GM23248 (cell line): ENCODE results near the gene PIP5K1B. TPM values are rescaled to one million over a fixed set of nuclear protein-coding genes. Genes with fewer than 3 reads are reported as not detected.

Experiments
- DNase-seq: peaks from one replicate; pipeline ENCODE4 v3.0.0-alpha.2; 2015
- H2AFZ ChIP-seq: fragments of 200-600 bp; sonication (generic); 2 replicates; pipeline ENCODE4 v1.6.1; 2016; ENCODE audit warnings: antibody characterized with exemption
- H3F3A ChIP-seq: fragments of 200-600 bp; sonication (generic); 2 replicates; pipeline ENCODE4 v1.6.1; 2016; ENCODE audit warnings: mild to moderate bottlenecking, antibody characterized with exemption, mixed run types; ENCODE audit not compliant: insufficient read depth
- H3K27ac ChIP-seq: fragments of 200-600 bp; sonication (generic); 2 replicates; pipeline ENCODE4 v1.5.1; 2016; ENCODE audit warnings: mild to moderate bottlenecking
- H3K27me3 ChIP-seq: fragments of 200-600 bp; sonication (generic); replicated peaks from 2 replicates; pipeline ENCODE4 v1.6.1; 2016; ENCODE audit warnings: mild to moderate bottlenecking; ENCODE audit not compliant: insufficient read depth
- H3K36me3 ChIP-seq: fragments of 200-600 bp; sonication (generic); 2 replicates; pipeline ENCODE4 v1.6.1; 2016; ENCODE audit warnings: low read depth, mild to moderate bottlenecking
- H3K4me1 ChIP-seq: fragments of 200-600 bp; sonication (generic); 2 replicates; pipeline ENCODE4 v1.6.1; 2016; ENCODE audit warnings: mild to moderate bottlenecking; ENCODE audit not compliant: insufficient read depth
- H3K4me2 ChIP-seq: fragments of 200-600 bp; sonication (generic); one replicate; pipeline ENCODE4 v1.6.1; 2016; ENCODE audit warnings: mild to moderate bottlenecking; ENCODE audit not compliant: unreplicated experiment
- H3K4me3 ChIP-seq: fragments of 200-600 bp; sonication (generic); 2 replicates; pipeline ENCODE4 v1.5.1; 2016; ENCODE audit warnings: mild to moderate bottlenecking
- H3K79me2 ChIP-seq: fragments of 200-600 bp; sonication (generic); 2 replicates; pipeline ENCODE4 v1.6.1; 2016; ENCODE audit warnings: mild to moderate bottlenecking; ENCODE audit not compliant: insufficient read depth
- H3K9ac ChIP-seq: fragments of 200-600 bp; sonication (generic); 2 replicates; pipeline ENCODE4 v1.6.1; 2016; ENCODE audit warnings: mild to moderate bottlenecking
- H3K9me2 ChIP-seq: fragments of 200-600 bp; sonication (generic); 2 replicates; pipeline ENCODE4 v1.6.1; 2016; ENCODE audit warnings: mixed run types, mild to moderate bottlenecking, moderate library complexity; ENCODE audit not compliant: insufficient read depth
- H3K9me3 ChIP-seq: fragments of 200-600 bp; sonication (generic); one replicate; pipeline ENCODE4 v1.6.1; 2017; ENCODE audit warnings: low read depth
- H4K20me1 ChIP-seq: fragments of 200-600 bp; sonication (generic); 2 replicates; pipeline ENCODE4 v1.6.0; 2016; ENCODE audit not compliant: insufficient read depth
- EZH2 ChIP-seq: fragments of 200-600 bp; sonication (generic); IDR thresholded peaks from 2 replicates; pipeline ENCODE4 v1.6.1; 2018; ENCODE audit warnings: antibody characterized with exemption, mild to moderate bottlenecking; ENCODE audit not compliant: insufficient read depth, poor library complexity, severe bottlenecking
- EZH2phosphoT487 ChIP-seq: fragments of 200-600 bp; sonication (generic); IDR thresholded peaks from 2 replicates; pipeline ENCODE4 v1.6.1; 2018; ENCODE audit warnings: antibody characterized with exemption, moderate library complexity, mild to moderate bottlenecking, low read depth; ENCODE audit not compliant: insufficient read depth
- WGBS, 2 experiments: methylation state at CpG; one replicate each; pipeline ENCODE4 v1.1.6; 2015 to 2017; ENCODE audit warnings: low lambda C conversion rate in 2 of 2, low coverage in 1 of 2; ENCODE audit errors: missing lambda C conversion rate in 2 of 2; 5-methylcytosine and 5-hydroxymethylcytosine counted together
- in situ Hi-C: fragments of 300-500 bp; cut with MboI; formaldehyde crosslinking; loops from 2 replicates; pipeline ENCODE4 v1.15.0; 2020
- polyA plus RNA-seq: library from polyadenylated mRNA; unstranded; fragments of >200 nt; fragmentation: Nextera tagmentation; extraction: Ambion mirVana; gene quantifications from 2 replicates; pipeline ENCODE4 v1.2.1, GENCODE V29; 2016
- total RNA-seq: library from RNA; depleted of rRNA; stranded (reverse); fragments of >200 nt; shearing (Covaris generic); gene quantifications from 2 replicates; pipeline ENCODE4 v1.2.3, GENCODE V29; 2014

PIP5K1B gene
- total and polyA plus RNA-seq, 2 experiments from 2014 or later = not detected

DNA sequence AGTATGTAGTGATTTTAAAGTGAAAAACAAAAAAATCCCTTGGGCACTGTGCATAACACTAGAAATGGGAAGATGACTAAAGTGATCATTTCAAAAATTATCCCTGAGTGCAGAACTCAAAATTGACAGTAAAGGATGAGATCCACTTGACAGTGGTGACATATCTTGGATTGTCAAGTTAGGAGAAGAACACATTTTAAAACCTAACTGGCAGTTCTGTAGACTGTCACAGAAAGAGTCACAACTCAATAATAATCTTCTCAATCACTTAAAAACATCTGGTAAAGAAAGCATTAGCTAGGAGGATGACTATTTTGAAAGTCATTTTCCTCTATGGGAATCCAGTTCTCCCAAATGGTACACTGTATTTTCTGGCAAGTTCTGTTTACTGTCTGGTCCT lies 127.1 kb downstream of the PIP5K1B start:
- in situ Hi-C loops = no loop called here
- Histone ChIP-seq H3K9ac (no peak overlapping the region), H3F3A (no peaks in the 10 kb centered on the region), H3K9me3 (no peaks in the 10 kb centered on the region), H4K20me1 (no peaks in the 10 kb centered on the region), H3K27ac (no peak overlapping the region), H2AFZ (no peak overlapping the region), H3K36me3 (no peaks in the 10 kb centered on the region), H3K4me2 (no peak overlapping the region), H3K4me1 (no peaks in the 10 kb centered on the region), H3K4me3 (no peak overlapping the region), H3K79me2 (no peaks in the 10 kb centered on the region), H3K9me2 (no peaks in the 10 kb centered on the region), H3K27me3 (no peaks in the 10 kb centered on the region)
- no peak for DNase-seq
- TF ChIP-seq EZH2 (no peak), EZH2phosphoT487 (no peak)

DNA sequence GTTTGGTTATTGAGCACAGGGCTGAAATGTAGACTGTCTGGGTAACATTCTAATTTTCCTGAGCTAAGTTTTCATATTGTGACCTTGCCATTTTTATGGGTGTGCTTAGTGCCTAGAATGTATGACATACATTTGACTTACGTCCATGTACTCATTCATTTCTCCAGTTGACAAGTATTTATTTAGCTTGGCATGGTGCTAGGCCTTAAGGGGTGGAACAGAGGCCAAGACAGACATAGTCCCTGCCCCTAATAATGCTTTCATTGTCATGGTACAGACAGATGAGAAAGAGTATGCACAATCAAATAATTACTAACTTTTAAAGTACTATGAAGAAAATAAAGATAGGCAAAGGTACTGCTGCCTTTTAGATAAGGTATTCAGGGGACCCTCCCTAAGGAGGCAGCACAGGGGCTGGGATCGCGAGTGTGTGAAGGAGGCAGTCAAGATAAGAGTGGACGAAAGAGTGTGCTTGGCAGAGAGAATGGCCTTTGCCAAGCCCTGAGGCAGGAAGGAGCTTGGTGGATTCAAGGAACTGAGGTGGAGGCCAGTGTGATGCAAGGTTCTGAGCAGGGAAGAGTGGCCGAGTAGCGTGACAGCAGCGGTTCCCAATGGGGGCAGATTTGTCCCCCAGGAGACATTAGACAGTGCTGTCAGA lies 128.0 kb downstream of the PIP5K1B start:
- no peaks in the 10 kb centered on the region for H3K9me3 ChIP-seq
- H3K4me2 ChIP-seq = no peak overlapping the region
- WGBS, 2 experiments = 37 to 47% methylated on average over 7 of the region's 7 CpGs
- H3K4me1 ChIP-seq = no peaks in the 10 kb centered on the region
- in situ Hi-C loops = no loop called here
- H4K20me1 ChIP-seq = no peaks in the 10 kb centered on the region
- H3K27me3 ChIP-seq = no peaks in the 10 kb centered on the region
- no peaks in the 10 kb centered on the region for H3K79me2 ChIP-seq
- no peaks in the 10 kb centered on the region; the same call in 1 of the 2 replicates for H3K9me2 ChIP-seq
- no peak overlapping the region for H3K4me3 ChIP-seq
- H3K9ac ChIP-seq = no peak overlapping the region
- H3F3A ChIP-seq = no peaks in the 10 kb centered on the region
- no peak for DNase-seq
- no peak overlapping the region for H3K27ac ChIP-seq
- no peak overlapping the region for H2AFZ ChIP-seq
- no peak for TF ChIP-seq EZH2phosphoT487
- TF ChIP-seq EZH2 = no peak
- H3K36me3 ChIP-seq = no peaks in the 10 kb centered on the region

GRCh38 chr9:68834931-68835520 lies 130.0 kb downstream of the PIP5K1B start:
- no peak overlapping the region for H3K27ac ChIP-seq
- DNase-seq = no peak
- H3K9ac ChIP-seq = no peak overlapping the region
- TF ChIP-seq EZH2phosphoT487 (no peak), EZH2 (no peak)
- no peaks in the 10 kb centered on the region for H3K36me3 ChIP-seq
- no peak overlapping the region for H3K4me3 ChIP-seq
- no peaks in the 10 kb centered on the region for H3K4me1 ChIP-seq
- H3K27me3 ChIP-seq = no peaks in the 10 kb centered on the region
- no peaks in the 10 kb centered on the region for H3K9me3 ChIP-seq
- H3K79me2 ChIP-seq = no peaks in the 10 kb centered on the region
- H2AFZ ChIP-seq = no peak overlapping the region
- in situ Hi-C loops = no loop called here
- no peaks in the 10 kb centered on the region for H4K20me1 ChIP-seq
- H3F3A ChIP-seq = no peaks in the 10 kb centered on the region
- WGBS, 2 experiments = 0% methylated on average over 2 of the region's 2 CpGs
- no peak overlapping the region for H3K4me2 ChIP-seq
- no peaks in the 10 kb centered on the region; the same call in 1 of the 2 replicates for H3K9me2 ChIP-seq

DNA sequence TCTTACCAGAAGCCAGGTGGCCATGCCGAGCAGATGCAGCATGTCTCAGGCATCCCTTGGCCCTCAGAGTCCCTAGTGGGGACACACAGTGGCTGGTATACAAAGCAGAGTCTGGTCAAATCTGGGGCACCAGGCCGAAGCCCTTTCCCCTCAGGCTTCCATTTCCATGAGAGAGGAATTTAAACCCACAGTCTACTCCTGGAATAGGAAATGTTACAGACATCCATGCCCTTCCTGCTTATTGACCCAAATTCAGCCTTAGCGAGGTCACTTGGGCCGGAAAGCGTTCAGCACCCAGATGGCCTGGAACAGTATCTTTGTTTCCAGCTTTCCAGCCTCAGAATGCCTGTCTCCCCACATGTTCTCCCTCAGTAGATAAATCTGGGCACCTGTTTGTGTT lies 131.7 kb downstream of the PIP5K1B start:
- H3K27ac ChIP-seq = no peak overlapping the region
- in situ Hi-C loops = no loop called here
- no peaks in the 10 kb centered on the region for H3K79me2 ChIP-seq
- no peak overlapping the region for H3K4me2 ChIP-seq
- H3K9ac ChIP-seq = no peak overlapping the region
- no peak overlapping the region for H3K4me3 ChIP-seq
- H3K36me3 ChIP-seq = no peaks in the 10 kb centered on the region
- TF ChIP-seq EZH2phosphoT487 (no peak), EZH2 (no peak)
- WGBS, 2 experiments = 44 to 49% methylated on average over 5 of the region's 5 CpGs
- H3F3A ChIP-seq = no peaks in the 10 kb centered on the region
- no peaks in the 10 kb centered on the region; the same call in 1 of the 2 replicates for H3K9me2 ChIP-seq
- no peak for DNase-seq
- no peaks in the 10 kb centered on the region for H4K20me1 ChIP-seq
- no peak overlapping the region for H2AFZ ChIP-seq
- no peaks in the 10 kb centered on the region for H3K9me3 ChIP-seq
- no peaks in the 10 kb centered on the region for H3K4me1 ChIP-seq
- no peaks in the 10 kb centered on the region for H3K27me3 ChIP-seq
